Activated effector memory CD4-positive, alpha-beta T cell treated with Interleukin-2 at 50 U/mL for 16 hours (primary cell): ENCODE results near the gene TNNI2.

ENCODE experiments used
- DNase-seq: peaks from one replicate; pipeline ENCODE4 v3.0.0-alpha.2; 2020

Gene TNNI2

DNA sequence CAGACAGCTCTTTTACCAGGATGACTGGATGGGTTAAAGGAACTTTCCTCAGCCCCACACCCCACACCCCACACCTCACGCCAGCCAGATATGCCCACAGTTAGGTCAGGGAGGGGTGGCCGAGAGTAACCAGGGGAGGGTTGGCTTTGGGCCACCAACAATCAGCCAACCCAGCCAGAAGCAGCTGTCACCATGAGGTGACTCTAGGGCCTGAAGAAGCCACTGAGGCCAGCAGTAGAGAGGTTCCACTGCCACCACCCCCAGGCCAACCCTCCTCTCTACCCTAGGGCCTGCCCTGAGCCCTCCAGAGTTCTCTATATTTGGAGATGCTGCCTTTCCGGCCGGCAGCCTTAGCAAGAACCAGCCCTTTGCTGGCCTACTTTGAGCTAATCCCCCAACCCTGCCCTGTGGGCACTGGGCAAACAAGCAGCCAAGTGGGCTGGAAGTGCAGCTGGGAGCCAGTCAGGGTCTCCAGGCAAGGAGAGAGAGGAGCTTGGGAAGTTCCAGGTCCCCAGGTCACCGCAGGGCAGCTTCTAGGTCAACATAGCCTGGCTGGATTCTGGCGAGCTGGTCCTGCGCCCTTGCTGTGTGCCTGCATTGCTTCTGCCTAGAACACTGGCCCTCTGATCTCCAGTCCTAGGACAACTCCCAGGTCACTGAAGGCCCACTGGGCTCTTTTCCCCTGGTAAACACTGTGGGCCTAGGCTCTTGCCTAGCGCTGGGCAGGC is 16.0 kb upstream of the TNNI2 start:
- DNase-seq: no peak

DNA sequence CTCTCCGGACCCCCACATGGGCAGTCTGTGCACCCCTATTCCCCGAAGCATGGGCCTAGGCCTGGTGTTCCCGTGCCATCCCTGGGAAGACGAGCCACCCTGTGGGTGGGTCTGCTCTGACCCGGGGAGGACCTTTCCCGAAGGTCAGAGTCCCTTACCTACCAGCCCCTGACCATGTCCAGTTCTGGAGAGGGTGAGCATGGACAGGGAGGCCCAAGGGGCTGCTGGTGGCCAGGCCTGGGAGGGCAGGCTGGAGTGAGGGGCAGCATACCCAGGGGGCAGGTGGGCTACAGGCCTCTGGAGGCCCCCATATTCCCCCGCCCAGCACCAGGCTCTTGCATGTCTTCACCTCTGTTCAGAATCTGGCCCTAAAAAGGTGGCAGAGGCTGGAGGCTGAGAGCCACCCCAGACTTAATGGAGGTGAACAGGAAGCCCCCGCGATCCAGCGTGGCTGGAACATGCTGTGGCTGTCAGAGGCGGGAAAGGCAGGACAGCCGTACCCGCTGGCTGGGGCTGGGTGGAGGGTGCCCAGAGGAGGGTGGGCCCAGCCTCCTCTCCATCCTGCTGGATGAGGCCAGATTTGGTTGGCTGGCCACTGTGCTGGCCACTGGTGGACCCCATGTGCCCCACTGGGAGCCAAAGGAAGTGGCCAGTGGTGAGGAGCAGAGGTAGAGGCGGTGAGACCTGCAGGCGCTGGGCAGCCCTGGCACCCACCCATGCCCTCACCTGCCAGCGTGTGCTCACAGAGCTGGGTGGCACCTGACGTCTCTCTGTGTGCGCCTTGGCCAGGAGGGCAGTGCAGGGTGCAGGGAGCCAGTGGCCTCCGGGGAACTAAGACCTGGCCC is 15.2 kb upstream of the TNNI2 start:
- no peak for DNase-seq

DNA sequence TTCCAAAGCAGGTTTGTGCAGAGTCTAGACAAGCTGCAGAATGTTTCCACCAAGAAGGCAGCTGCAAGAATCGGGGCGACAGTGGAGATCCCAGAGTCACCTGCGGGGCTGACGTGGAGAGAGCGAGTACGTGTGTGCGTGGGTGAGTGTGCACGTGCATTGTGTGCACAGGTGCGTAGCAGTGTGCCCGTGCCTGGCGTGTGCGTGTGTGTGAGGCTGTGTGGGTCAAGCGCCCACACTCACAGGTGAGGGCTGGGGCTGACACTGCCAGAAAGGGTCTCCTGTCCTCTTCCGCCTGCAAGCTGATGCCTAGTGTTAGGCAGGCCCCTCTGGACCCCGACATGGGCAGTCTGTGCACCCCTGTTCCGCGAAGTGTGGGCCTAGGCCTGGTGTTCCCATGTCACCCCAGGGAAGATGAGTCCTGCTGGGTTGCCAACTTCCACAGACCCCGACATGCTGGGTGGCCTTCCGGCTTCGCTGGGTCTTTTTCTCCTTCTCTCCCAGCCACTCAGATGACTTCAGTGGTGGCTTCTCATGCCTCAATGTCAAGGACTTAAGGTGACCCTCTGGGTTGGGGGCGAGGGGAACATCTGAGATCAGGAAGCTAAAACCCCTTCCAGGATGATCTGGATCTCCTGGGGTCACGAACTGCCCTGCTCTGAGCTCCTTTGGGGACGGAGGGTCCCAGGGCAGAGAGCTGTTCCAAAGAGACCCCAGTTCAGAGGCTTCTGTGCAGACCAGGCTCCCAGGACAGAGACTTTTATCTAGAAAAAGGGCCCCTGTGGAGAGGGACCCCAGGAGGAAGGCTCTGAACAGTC is 14.4 kb upstream of the TNNI2 start:
- no peak for DNase-seq

DNA sequence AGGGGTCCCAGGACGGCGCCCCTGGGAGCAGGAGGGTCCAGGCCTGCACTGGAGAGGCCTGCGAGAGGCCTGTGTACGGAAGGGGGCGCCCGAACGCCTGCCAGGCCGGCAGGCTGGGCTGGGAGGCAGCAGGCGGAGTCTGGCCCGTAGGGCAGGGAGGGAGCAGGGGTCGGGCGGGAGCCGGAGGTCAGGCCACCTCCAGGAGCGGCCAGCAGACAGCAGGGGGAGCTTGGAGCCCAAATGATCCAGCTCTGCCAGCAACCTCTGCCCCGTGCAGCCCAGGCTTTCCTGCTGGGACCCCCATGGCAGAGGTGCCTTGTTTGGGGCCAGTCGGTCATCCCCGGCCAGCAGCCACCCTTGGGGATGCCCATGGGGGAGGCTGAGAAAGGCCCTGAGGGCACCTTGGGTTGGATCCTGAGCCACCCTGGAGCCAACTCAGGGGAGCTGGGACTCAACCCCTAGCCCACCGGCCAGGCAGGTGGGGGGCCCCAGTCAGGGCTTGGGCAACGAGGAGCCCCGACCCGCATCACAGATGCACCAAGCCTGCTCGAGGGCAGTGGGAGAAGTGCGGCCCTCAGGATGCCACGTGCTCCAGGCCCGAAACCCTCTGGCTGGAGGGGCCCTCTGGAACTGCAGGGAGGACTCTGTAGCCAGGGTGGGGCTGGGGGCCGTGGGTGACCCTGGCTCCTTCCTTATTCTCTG is 13.6 kb upstream of the TNNI2 start:
- DNase-seq: no peak

DNA sequence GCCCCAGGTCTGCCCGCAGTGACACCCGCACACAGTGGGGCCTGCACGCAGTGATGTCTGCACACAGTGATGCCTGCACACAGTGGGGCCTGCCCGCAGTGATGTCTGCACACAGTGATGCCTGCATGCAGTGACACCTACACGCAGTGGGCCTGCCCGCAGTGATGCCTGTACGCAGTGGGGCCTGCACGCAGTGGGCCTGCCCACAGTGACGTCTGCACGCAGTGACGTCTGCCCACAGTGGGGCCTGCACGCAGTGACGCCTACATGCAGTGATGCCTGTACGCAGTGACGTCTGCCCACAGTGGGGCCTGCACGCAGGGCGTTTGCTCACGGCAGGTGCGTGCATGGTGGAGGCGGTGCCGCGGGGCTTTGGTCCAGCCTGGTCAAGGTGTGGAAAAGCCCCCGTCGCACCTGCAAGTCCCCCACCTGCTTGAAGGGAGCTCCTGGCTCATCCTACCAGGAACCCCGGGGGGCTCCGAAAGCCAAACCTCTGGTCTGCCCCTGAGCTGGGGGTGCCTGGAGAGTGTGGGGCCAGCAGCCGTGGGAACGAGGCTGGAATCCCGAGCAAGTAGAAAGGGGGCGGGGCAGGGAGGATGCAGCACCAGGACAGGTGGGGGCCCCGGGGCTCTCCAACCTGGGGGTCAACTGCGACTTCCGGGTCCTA is 12.9 kb upstream of the TNNI2 start:
- no peak for DNase-seq

DNA sequence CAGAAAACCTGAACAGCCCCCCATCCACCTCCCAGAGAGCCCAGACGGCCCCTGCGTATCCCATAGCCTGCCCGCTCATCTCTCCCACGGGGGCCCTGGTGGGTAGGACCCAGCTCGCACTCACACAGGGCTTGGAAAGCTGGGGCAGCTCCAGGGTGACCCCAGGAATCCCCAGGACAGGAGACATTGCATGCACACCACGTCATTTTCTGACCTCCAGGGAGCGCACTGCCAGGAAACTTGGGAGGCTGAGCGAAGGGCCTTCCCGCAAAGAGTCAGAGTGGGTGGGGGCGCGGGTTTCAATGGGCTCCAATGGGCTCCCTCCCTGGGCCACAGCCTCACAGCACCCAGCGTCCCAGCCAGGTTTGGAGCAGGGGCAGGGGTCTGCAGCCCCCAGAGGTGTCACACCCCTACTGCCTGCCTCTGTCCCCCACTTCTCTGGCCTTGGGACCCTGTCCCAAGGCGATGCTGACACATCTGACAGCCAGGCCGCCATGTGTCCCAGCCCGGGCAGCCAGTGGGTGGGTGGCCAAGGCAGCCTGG is 12.2 kb upstream of the TNNI2 start:
- no peak for DNase-seq

DNA sequence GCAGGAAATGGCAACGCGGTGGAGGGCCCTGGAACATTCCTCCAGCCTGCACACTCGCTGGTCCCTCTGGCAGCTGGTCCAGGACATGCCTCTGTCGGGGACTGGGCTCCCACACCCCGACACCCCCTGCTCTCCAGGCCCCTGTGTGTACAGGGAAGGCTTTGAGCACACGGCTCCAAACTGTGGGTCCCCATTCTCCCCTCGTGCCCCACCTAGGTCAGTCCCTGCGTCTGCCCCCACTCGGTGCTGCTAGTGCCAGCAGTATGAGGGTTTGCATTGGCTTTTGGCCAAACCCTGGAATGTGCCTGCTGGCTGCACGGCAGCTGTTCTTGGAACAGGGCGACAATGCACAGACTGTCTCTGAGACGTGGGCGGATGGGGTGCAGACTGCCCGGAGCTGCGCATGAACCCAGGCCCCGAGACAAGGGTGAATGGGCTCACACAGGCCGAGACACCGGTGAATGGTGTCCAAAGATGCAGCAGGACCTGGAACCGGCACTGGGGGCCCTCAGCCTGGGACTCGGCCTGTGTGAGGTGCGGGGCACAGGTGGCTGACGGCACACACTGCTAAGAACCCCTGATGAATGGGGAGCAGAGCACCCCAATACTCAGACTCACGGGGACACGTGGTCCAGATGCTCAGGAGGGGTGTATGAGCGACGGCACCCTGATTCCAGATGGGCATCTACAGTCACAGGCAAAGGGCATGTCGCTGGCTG is 11.5 kb upstream of the TNNI2 start:
- DNase-seq: no peak

DNA sequence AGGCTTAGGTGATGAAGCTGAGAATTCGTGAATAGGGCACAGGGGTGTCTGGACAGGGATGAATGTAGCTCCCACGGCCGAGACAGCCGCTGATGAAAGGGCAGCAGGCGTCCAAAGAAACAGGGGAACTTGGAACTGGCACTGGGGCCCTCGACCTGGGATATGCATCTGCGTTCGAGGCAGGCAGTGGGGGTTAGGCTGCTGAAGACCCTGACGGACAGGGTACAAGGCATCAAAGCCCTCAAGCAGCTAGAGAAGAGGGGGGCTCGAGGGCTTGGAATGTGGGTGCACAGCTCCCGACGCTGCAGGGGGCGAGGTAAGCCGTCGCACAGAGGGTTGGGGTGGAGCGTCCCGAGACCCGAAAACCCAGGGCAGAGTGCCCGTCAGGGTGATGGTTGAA is 10.8 kb upstream of the TNNI2 start:
- no peak for DNase-seq

DNA sequence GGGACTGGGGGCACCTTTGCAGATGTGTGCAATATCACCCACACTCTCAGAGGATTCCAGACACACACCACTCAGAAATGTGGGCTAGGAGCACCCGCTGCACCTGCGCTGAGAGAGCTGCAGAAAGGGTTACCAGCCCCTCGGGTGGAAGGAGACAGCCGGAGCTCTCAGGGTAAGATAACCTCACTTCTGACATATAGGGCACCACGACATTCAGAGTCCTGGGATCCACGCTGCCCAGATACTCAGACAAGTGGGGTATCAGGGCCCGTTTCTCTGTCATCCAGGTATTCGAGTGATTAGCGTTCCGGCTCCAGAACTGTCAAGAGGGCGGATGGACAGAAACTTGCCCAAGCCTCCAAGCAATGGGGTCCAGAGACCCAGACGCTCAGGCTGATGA is 10.2 kb upstream of the TNNI2 start:
- DNase-seq: no peak

DNA sequence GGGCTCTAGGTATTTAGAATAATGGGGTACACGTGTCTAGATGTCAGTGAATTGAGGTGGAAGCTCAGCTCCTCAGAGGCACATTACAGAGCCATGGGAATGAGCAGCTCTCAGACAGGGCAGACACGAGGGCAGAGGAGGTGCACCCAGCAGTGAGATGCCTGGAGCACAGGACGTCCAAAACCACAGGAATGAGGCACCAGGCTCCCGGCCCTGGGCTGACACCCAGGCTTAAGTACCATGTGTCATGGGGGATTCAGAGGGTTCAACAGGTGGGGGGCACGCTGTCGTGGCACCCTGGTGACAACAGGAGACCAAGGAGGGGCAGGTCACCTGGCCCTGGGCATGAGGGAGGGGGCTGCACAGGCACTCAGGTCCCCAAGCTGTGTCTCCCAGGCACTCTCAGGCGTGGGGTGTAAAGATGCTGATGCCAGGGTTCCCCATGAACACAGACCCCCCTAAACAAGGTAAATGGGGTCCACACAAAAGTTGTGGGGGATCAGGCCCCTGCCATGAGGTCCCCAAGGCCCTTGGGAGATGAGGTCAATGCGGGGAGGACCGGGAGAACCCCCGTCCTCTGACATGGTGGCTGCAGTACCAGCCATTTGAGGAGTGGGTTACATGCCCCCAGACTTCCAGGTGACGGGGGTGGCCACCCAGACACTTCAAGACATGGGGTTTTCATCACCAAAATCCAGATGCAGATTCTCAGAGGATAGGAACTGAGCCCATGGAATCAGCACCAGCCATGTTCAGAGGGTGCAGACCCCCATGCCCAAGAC is 9.6 kb upstream of the TNNI2 start:
- DNase-seq: no peak

DNA sequence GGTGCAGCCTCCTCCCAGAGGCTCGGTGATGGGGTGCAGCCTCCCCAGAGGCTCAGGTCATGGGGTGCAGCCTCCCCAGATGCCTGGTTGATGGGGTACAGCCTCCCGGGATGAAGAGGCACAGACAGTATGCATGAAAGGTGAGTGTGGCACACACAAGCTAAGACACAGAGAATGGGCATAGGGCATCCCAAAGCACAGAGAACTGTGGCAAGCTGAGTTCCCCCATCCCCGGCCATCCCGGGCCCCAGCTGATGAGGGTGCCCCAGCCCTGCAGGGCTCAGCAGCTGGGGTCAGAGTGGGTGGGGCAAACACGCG is 8.8 kb upstream of the TNNI2 start:
- DNase-seq: no peak

DNA sequence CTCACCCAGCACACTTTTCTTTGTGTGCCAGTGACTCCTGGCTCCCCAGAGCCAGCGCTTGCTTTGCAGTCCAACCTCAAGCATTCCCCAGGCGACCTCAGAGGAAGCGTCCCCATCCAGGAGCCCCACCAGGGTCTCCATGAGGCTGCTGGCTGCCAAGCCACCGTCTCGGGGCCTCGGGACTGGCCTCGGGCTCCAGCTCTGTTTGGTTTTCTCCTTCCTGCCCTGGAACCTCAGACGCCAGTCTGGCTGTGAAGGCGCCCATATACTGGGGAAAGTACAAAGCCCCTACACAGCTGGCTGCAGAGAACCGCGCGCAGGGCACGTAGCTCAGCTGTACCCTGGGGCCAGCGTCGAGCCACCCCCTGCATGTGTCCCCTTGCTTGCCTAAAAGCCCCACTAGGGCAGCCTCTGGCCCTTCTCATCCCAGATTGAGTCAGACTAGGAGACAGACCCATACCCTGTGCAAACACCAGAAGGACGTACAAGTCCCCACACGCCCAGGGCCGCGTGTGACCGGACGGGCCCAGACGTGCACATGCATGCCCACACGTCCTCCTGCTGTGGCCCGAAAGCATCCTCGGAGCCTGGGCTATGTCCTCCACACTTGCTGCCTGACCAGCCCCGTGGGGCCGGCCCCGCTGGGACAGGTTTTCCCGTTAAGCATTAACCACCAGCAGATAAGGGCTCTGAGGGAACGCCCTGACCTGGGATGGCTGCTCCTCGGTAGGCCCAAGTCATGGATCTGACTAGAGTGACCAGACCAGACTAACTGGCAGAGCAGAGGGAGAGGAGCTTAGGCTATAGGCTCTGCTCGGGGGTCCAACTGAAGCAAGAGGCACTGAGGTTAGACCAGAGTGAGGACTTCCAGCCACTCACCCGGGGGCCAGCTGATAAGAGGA is 8.2 kb upstream of the TNNI2 start:
- no peak for DNase-seq

DNA sequence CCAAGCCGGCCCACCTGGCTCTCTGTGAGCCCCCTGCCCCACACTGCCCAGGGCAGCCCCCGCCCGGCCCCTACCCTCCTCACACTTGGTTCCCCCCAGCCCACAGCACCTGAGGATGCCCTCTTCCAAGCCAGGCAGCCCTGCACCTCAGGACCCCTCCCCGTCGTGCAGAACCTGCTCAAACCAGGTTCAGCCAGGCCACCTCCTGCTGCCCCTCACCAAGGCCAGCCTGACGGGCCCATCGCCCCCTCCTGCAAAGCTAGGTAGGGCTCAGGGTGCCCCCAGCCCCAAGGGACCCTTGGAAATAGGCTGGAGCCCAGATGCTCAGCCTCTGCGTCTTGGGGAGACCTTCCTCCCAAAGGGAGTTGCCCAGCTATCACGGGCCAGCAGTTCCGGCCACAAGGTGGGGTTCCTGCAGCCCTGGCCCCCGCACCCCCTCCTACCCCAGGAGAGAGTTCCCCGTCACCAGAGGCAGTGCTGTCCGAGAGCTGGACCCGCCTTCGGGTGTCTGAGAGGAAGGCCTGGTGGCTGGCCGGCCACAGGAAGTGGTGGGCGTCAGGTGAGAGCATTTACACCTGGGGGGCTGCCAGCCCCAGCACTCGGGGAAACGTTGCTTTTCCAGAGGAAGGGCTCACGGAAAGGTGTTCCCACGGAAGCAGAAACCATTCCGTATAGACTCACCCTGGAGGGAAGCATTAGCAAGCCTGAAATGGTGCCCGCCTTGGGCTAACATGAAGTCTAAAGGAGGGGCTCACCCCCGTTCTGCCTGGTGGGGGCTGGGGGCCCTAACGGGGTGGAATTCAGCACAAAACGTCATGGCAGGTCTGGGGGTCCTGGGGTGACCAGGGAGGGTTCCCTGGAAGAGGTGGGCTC is 7.2 kb upstream of the TNNI2 start:
- DNase-seq: no peak

DNA sequence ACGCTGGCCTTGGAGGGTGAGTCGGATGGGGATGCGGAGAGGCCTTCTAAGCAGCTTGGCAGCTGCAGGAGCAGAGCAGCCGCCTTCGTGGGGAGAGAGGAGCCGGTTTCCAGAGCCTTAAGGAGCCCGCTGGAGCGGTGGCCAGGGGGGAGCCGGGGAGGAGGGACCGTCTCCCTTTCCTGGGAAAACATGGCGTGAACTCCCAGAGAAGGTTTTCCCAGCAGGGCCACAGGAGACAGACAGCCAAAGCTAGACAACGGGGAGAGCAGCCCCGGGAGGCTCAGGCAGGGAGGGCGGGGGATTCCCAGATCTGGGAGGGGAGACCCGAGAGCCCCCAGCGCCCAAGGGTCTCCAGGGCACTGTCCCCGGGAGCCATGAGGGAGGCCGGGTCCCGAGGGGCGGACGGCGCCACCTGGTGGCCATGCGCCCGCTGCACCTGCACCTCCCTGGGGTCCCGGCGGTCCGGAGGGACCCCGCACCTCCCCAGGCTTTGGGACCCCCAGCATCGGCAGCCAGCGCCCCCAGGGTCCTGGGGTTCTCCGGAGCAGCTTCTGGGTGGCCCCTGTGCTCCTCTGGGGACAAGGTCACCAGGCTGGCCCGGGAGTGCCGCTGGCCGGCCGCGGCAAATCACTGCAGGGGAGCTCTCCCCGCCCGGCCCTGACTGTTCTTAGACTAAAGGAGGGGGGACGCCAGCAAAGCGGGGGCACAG is 6.4 kb upstream of the TNNI2 start:
- peak; percentile 54 for DNase-seq

DNA sequence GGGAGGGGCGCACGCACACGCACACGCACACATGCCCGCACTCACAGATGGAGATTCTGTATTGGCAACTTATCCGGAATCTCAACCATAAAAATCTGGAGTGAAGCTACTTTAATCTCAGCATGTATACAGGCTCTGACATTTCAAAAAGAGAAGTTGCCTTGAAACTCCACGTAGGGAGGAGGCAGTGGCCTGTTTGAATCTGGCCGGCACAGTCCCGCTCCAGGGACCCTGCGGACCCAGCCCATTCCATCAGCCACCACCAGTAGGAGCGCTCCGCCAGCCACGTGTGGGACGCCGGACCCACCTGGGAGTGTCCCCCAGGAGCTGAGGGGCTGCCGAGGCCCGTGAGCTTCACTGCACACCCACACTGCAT is 5.9 kb upstream of the TNNI2 start:
- DNase-seq: no peak

DNA sequence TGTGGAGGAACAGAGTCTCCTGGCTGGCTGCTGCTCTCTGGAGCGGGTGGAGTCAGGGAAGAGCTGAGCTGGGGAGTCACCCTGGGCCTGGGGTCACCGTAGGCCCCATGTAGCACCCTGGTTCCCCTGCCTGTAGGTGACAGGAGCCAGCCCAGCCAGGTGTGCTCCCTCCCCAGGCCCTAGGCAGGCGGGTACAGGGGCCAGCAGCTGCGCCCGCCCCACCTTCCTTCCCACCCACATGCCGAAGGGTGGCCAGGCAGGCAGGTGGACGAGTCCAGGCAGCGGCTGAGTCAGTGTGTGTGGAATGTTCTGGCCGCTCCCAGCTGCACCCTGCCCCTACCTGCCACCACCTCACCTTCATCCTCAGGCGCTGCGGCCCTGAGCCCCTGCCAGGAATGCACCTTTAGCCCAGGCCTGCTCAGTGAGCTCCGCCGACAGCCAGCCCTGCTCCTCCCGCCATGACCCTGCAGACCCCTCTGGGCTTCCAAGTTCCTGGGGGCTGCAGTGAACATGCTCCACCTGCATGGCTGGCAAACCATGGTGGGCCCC is 4.6 kb upstream of the TNNI2 start:
- DNase-seq: no peak

DNA sequence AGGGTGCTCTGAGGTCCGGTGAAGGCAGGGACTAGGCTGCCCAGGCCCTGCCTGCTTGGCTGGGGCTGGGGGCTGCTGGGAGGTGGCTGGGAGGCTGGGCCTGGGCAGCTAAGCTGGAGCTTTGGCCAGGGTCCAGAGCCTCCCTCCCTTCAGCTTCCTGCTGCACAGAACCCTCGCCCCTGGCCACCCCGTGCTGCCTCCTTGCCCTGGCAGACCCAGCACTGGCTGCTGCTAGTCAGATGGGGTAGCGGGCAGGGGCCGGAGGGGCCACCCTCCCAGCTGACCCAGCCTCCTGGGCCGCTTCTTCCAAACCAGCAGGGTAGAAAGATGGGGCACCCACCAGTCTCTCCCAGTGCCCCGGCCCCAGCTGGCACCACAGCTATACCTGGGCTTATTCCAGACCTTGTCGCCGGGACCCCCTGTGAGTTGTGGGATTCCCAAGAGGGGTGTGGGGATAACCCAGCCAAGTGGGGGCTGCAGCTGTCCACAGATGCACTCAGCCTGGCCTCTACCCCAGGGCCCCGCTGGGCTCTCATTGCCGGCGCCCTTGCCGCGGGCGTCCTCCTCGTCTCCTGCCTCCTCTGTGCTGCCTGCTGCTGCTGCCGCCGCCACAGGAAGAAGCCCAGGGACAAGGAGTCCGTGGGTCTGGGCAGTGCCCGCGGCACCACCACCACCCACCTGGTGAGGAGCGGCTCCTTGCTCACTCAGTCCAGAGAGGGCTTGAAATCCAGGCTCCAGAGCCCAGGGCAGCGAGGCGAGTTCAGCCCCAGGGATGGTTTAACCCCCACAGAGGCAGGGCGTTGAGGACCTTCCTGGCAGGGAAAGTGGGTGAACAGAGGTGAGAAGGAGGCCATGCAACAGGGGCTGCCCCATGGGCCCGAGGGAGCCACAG is 3.8 kb upstream of the TNNI2 start, which contains the start of gene SYT8:
TSS of gene SYT8 (plus strand) at position 212 of the 892 bp plus-strand sequence. CDS start at position 328, 116 bp downstream.
- DNase-seq: no peak
